HG03108 (cell line): ENCODE data around the gene NOS3.

ENCODE experiments used
- ATAC-seq: cut with Tn5 transposase; IDR thresholded peaks from one replicate; pipeline ENCODE4 v1.9.1; 2021; ENCODE audit warnings: moderate library complexity; ENCODE audit not compliant: unreplicated experiment

Gene NOS3

DNA sequence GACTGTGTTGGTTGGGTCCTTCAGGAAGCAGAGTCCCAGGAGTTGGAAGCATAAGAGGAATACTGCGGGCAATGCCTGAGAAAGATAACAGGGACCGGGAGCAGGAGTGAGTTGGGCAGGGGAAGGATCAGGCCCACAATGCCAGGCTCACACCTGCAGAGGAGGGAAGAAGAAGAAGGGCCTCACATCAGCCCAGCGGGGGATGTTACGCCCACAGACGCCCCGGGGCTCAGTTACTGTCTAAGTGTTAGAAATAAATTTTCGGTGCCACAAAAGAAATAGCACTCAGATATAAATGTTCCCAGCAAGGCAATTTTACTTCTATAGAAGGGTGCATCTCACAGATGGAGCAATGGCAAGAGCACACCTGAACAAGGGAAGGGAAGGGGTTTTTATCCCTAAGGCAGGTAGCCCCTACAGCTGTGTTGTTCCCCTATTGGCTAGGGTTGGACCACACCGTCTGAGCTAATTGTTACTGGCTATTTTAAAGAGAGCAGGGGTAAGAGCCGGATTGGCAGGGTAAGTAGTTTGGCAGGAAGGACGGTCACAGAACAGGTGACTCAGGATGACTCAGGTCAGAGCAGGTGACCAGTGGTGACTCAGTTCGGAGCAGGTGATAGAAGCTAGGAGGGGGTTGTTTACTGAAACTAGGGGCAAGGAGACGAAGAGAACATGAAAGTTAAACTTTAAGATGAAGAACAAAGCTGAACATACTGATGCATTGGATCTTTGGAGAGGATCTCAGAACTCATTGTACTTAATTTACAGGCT is at the start of gene NOS3:
NOS3 (plus strand) TSS at position 602 of the 771 bp plus-strand sequence. CDS start 2,787 bp downstream, outside the sequence.
- ATAC-seq = no peak

GRCh38 chr7:150941351-150942000 is 49.3 kb upstream of the NOS3 start:
- ATAC-seq = no peak

- ATAC-seq = no peak
Measured at GRCh38 chr7:150942001-150942590, 48.7 kb upstream of the NOS3 start.

DNA sequence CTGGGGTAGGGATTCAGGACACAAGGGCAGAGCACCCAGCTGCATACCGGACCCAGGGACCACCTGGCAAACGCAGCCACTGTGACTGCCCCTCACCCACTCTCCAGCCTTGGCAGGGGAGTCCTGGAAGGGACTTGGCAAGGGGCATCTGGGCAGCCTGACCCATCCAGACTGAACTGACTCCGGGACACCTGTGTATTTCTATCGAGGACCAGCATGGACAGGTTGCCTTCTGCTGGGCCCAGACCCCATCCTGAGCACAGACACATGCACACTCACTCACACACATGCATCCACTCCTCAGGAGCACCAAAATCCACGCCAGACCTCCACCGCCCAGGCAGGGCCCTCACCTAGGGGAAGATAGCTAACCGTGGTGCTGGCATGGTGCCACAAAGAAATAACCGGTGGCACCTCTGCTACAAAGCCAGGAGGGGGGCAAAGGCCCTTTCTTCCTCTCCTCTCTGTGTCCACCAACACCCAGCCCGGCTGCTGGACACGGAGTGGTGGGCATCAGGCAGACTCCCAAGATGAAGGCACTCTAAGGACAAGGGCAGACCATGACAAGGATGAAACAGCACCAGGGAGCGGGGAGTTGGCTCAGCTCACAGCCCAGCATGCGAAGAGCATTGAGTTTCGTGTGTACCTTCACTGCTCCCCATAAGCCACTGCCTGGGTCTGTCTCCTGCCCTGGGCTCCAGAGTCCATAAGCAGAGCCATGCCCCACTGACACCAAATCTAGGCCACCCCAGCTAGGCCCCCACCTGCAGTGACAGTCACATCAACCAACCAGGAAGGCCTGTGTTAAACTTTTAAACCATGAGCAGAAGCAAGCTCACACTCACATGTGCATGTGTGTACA is 48.0 kb upstream of the NOS3 start:
- no peak for ATAC-seq

- ATAC-seq = no peak
Measured at GRCh38 chr7:150943453-150943814, 47.4 kb upstream of the NOS3 start.

DNA sequence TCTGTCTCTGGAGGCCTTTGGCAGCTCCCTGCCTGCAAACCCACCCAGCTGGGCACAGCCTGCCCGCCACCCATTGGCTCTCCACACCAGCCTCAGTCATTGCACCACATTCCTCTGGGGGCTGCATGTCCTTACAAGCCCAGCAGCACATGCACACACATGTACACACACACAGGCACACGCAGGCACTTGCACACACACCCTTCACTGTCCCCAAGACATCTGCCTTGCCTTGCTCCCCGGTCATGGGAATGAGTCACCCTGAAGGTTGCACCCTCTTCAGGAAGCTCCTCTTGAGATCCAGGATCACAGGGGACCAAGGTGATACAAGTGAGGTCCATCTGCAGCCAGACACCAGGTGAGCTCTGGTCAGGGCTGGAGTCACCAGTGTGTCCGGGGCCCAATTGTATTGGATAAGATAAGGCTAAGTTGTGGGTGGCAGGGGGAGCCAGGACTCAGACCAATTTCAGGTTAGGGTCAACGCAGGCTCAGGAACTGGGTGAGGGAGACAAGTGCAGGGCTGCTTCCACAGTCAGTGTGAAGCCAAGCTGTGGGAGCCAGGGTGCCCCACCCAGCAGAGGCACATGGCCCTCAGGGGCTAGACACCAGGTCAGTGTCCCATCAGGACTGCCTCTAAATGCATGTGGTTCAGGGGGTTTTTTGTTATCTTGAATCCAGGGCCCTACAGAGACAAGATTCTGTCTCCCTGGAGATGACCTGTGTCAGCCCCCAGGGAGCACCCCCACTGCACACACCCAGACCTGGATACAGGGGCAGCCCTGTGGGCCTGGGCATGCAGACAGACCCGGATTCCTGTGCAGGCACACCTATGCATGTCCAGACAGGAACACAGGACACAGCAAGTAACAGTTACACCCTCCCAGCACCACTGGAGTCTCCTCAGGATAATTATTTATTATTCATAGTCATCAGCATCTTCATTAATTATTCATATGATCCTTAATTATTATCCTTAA is 46.5 kb upstream of the NOS3 start:
- ATAC-seq = no peak

- no peak for ATAC-seq
Measured at GRCh38 chr7:150945171-150945852, 45.5 kb upstream of the NOS3 start.

- no peak for ATAC-seq
Measured at GRCh38 chr7:150945853-150946420, 44.9 kb upstream of the NOS3 start.

GRCh38 chr7:150946421-150947240 is 44.2 kb upstream of the NOS3 start:
- no peak for ATAC-seq

DNA sequence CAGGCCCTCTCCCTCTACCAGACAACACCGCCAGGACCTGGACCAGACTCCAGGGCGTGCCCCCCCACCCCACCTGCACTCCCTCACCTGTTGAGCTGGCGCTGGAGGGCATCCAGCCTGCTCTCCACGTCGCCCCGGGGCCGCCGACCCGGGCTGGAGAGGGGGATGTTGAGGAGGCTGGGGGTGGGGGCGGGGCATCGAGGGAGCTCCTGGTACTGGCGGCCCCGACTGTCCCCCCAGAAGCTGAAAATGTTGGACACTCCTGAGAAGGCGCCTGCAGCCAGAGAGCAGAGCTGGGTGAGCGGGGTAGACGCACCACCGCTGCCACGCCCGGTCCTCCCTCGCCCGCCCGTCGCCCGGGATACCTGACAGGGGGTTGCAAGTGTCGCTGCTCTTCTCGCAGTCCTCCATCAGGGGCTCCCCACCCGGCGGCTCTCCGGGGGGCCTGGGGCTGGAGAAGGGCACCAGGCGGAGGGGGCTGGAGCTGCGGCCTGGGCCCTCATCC is 43.5 kb upstream of the NOS3 start:
- no peak for ATAC-seq

- no peak for ATAC-seq
Measured at GRCh38 chr7:150947761-150948651, 42.8 kb upstream of the NOS3 start.

GRCh38 chr7:150948791-150949251 is 42.0 kb upstream of the NOS3 start:
- no peak for ATAC-seq

DNA sequence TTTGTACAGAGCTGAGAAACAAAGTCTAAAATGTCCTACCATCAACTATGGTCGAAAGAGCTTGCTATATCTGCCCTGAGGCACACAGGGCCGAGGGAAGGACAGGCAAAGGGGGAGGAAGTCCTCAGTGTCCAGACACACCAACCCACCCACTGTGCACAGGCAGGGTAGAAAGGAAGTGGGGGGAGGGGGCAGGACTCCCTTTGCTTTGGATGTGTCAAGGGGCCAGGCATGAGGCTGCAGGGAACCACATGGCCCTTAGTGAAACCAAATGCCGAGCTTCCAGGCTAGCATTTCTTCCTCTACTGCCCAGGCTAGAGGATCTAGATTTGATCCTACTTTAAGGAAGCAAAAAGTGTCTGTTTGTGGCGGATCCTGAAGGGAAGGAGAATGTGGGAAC is 41.3 kb upstream of the NOS3 start:
- no peak for ATAC-seq

DNA sequence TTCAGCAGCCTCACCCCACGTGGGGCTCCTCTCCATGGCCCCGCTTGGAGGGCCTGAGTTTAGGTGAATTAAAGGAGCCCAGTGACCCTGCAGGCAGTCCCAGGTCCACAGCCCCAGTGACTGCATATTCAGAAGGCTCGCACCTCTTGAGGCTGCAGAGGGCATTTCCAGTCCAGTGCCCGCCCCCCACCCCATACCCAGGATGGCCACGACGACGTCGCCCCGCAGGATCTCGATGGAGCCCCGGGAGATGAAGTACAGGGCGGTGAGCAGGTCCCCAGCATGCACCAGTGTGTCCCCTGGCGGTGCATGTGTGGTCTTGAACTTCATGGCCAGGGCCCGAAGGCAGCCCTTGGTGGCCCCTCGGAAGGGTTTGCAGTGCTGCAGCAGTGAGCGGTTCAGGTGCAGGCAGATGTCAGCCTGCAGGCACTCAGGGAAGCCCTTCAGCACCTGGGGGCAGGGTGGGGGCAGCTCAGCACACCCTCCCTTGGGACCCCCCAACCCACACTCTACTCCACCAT is 40.8 kb upstream of the NOS3 start:
- no peak for ATAC-seq

- no peak for ATAC-seq
Measured at GRCh38 chr7:150950496-150951180, 40.2 kb upstream of the NOS3 start.

DNA sequence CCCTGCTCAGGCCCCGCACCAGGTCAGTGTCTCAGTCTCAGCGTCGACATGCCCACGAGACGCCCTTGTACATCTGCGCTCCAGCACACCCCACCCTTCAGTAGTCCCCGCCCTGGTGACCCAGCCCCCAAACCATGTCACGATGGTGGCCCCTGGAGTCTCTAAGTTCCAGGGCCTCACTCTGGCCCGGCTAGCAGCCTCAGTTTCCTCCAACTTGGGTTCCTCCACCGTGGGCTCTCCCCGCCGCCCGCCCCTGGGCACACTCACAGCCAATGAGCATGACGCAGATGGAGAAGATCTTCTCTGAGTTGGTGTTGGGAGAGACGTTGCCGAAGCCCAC is 39.7 kb upstream of the NOS3 start:
- ATAC-seq = no peak
